HG03108 (cell line): ENCODE results near the gene HARS2.
A peak's percentile ranks its signal among the peaks of the same experiment; 100 is the strongest.
"Not testable (repeated sequence)": the region's sequence is repeated elsewhere in the genome, so short reads cannot be mapped to it uniquely, and the experiment has no call there.

Source experiments
- ATAC-seq: cut with Tn5 transposase; IDR thresholded peaks from one replicate; pipeline ENCODE4 v1.9.1; 2021; ENCODE audit warnings: moderate library complexity; ENCODE audit not compliant: unreplicated experiment

The HARS2 gene

GRCh38 chr5:140690941-140691924, at the start of gene HARS2, which contains the start of gene HARS1:
Gene HARS2 (plus strand): TSS chr5:140691455. CDS start chr5:140691649, 194 bp downstream.
Gene HARS1 (minus strand): TSS chr5:140691370. CDS start chr5:140691304, 66 bp downstream.
- ATAC-seq, result peak; percentile 97

GRCh38 chr5:140641716-140642115, 49.5 kb upstream of the HARS2 start:
- no peak for ATAC-seq

- ATAC-seq, result no peak
Measured at GRCh38 chr5:140642718-140643117, 48.5 kb upstream of the HARS2 start.

DNA sequence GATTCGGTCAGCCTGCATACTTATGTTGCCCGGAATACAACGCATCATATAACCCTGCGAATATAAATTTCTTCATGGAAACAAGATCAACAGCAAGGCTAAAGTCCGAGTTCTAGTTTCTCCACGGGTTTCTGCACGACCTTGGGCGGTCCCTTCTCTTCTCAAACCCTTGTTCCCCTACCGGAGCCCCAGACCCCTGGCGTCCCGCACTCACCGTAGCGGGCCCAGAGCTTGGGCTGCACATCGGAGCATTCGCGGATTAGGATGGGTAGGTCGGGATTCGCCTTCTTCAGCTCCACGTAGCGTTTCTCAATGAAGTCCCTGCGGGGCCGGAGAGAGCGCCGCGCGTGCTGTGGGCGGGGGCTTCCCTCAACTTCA, 44.2 kb upstream of the HARS2 start:
- ATAC-seq, result no peak

GRCh38 chr5:140658870-140659269, 32.4 kb upstream of the HARS2 start:
- no peak for ATAC-seq

DNA sequence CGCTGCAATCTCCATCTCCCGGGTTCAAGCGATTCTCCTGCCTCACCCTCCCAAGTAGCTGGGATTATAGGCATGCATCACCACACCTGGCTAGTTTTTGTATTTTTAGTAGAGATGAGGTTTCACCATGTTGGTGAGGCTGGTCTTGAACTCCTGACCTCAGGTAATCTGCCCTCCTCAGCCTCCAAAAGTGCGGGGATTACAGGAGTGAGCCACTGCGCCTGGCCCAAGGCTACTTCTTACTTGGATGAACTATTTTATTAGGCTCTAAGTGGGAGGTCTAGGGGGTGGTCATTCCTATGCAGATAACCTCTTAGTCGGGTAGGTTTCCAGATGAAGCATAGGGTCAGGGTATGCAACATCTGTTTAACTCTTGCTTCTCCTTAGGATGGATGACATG, 30.9 kb upstream of the HARS2 start:
- not testable (repeated sequence) for ATAC-seq

DNA sequence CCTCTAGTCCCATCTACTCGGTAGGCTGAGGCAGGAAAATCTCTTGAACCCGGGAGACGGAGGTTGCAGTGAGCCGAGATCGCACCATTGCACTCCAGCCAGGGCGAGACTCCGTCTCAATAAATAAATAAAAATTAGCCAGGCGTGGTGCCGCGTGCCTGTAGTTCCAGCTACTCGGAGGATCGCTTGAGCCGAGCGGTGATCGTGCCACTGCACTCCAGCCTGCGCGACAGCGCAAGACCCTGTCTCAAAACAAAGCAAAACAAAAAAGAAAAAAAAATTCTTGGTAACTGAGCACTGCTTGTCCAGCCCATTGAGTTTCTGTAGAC, 27.3 kb upstream of the HARS2 start:
- ATAC-seq, result no peak

- ATAC-seq, result peak; percentile 98
Measured at GRCh38 chr5:140664359-140665119, 26.7 kb upstream of the HARS2 start, which contains the start of gene WDR55. Gene WDR55 (plus strand): TSS chr5:140664904. CDS start chr5:140664913, 9 bp downstream.

GRCh38 chr5:140671035-140671434, 20.2 kb upstream of the HARS2 start:
- ATAC-seq, result not testable (repeated sequence)

GRCh38 chr5:140671472-140672125, 19.7 kb upstream of the HARS2 start:
- ATAC-seq, result no peak

GRCh38 chr5:140672455-140673186, 18.6 kb upstream of the HARS2 start:
- no peak for ATAC-seq

DNA sequence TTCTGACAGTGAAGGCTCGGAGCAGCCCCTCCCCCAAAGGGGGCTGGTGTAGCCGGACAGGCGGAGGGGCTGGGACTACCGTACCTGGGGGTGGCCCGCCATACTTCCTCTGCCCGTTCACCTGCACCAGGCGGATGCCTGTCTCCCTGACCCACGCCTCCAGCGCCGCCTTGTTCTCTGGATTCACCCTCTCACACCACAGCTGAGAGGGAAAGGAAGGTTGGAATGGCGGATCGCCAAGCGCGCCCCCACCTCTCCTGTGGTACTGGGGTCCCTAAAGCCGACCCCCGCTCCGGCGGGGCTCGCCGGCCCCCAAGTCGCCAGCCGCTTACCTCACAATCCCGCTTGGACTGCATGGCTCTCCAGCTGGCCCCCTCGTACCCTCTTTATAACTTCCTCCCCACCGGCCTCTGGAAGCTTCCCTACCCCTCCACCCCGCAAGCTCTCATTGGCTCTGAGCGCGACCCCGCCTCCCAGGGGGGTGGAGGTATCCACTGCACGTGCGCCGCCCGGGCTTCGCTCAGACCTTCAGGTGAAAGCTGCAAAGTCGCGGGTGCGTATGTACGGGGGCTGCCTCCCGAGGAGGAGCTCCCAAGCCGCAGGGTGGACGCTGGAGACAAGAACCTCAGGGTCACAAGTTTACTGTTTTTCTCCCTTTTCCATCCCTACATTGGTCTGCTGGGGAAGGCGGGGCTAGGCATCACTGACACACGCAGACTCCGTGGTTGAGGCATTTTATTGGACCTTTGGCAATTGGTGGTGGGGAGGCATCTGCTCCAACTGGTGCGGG, 17.9 kb upstream of the HARS2 start, which contains the start of gene DND1:
TSS of gene DND1 (minus strand) at position 390 of the 790 bp plus-strand sequence. CDS start at position 356, 34 bp downstream.
- ATAC-seq, result no peak

- ATAC-seq, result no peak
Measured at GRCh38 chr5:140674211-140674610, 17.0 kb upstream of the HARS2 start.

DNA sequence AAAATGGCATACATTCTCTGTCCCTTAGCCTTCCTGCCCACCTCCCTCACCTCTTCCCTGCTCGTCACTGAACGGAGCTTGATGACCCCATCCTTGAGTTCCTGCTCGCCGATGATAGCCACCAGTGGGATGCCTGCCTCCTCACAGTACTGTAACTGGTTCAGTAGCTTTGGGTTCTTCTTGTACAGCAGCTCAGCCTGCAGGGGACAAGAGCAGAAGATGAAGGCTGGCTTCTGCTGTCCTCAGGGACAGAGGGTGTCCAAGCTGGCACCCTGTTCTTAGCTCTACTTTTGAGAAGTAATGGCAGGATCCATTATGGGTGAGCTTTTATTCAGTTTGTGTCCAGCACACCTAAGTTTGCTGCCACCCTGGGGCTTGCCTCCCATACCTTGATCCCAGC, 16.6 kb upstream of the HARS2 start:
- no peak for ATAC-seq

DNA sequence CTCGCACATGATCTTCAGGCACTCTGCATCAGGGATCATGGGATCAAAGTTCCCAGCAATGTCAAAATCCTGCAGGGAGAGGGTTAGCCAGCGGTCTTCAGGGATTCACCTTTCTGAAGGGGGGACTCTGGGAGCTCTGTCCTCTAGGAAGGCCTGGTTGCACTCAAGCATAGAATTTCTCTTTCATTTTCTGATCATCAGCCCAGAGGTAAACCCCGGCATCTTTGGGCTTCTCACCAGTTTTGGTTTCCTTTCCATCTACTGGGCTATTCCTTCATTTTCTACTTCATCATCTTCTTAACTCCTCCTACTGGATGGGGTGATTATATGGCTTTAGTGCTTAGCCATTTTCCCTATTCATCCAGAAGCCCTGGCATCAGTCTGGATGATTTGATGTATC, 13.3 kb upstream of the HARS2 start:
- ATAC-seq, result no peak

DNA sequence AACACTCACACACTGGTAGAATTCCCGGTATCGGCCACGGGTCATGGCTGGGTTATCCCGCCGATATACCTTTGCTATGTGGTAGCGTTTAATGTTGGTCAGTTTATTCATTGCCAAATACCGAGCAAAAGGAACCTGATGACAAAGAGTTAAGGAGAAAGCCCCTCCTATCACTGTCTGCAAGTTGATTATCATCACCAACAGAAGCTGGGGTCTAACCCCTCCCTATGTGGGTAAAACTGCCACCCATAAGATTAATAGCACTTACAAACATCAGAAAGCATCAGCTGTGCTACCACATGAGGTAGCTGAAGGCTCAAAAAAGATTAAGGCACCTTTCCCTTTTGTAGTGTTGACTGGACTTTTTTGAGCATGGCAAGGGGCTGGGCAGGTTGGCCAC, 12.3 kb upstream of the HARS2 start:
- ATAC-seq, result no peak

GRCh38 chr5:140690376-140690932, 801 bp upstream of the HARS2 start:
- no peak for ATAC-seq

DNA sequence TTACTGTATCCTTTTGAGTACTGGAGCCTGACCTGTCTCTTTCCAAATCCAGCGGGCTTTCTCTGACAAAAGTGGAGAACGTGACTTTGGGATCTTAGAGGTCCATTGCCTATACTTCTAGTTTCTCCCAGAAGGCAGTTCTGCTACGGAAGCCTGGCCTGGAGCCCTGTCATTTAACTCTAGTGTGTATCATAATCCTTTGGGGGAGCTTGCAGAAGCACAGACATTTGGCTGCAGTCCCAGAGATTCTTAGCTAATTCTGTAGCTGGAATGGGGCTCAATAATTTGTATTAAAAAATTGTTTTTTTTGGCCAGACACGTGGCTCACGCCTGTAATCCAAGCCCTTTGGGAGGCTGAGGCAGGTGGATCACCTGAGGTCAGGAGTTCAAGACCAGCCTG, 3.0 kb downstream of the HARS2 start:
- no peak for ATAC-seq

DNA sequence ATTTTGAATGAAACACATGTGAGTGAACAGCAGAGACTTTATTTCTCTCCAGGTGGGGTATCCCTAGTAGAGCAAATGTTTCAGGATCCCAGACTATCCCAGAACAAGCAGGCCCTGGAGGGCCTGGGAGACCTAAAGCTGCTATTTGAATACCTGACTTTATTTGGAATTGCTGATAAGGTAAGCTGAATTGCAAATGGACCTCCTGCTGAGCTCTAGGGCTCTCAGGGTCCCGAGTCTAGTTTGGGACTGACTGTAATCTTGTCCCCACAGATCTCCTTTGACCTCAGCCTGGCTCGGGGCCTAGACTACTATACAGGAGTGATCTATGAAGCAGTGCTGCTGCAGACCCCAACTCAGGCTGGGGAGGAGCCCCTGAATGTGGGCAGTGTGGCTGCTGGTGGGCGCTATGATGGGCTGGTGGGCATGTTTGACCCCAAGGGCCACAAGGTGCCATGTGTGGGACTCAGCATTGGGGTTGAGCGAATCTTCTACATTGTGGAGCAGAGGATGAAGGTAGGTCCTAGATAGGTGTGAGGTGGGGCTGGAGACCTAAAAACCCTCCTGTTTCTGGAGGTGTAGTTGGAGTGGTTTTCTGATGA, 5.7 kb downstream of the HARS2 start:
- ATAC-seq, result no peak
